ENCODE results near the gene ABCA4.
A peak's percentile ranks its signal among the peaks of the same experiment; 100 is the strongest.

ABCA4 gene

DNA sequence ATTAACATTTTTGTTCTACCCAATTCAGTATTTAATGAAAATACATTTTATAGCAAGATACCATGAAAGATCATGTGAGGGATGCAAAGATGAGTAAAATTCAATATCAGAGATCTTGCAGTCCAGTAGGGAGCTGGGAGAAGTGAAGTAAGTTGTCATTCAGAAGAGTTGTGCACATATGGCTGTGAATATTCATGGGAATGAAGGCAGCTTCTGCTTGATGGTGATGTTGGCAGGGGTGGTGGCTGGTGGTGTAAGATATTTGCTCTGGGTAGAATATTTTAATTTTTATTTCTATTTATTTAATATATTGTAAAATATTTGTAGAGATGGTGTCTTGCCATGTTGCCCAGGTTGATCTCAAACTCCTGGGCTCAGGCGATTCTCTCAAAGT, 139.7 kb downstream of the ABCA4 start:
- Histone ChIP-seq H3K18ac (ENCODE audit: low read length) (no peak overlapping the region), H2BK5ac (ENCODE audit: low read depth, low read length, poor library complexity) (no peak overlapping the region), H2BK120ac (ENCODE audit: insufficient read depth, low read length, poor library complexity) (no peak overlapping the region), H3K79me1 (ENCODE audit: low read length) (peaks cover 17% of the 10 kb centered on the region), H2BK12ac (ENCODE audit: low read length) (no peak overlapping the region), H3K36me3 (ENCODE audit: control insufficient read depth in 1 of 2, insufficient read depth in 2 of 2, low read length in 2 of 2) (no peaks in the 10 kb centered on the region), H2AFZ (ENCODE audit: insufficient read depth, low read length, poor library complexity) (no peak overlapping the region), H3K27ac (ENCODE audit: low read depth, low read length) (peak overlapping the region; percentile 15), H3K4me2 (ENCODE audit: low read length) (no peak overlapping the region), H3K27me3 (ENCODE audit: insufficient read depth, low read length) (no peaks in the 10 kb centered on the region), H3K9ac (ENCODE audit: low read length) (no peak overlapping the region), H3K79me2 (ENCODE audit: control insufficient read depth, insufficient read depth, low read length, poor library complexity) (peaks cover 2% of the 10 kb centered on the region), H3K4me3 (ENCODE audit: low read depth, low read length) (no peak overlapping the region), H3K9me3 (ENCODE audit: insufficient read depth, low read depth, low read length) (no peaks in the 10 kb centered on the region), H4K12ac (ENCODE audit: low read depth, low read length) (no peak overlapping the region), H3K4ac (ENCODE audit: low read depth, low read length) (no peak overlapping the region), H3K23ac (ENCODE audit: low read length) (no peak overlapping the region), H2AK5ac (ENCODE audit: low read length) (no peak overlapping the region), H4K91ac (ENCODE audit: low read depth, low read length) (no peak overlapping the region), H3K14ac (ENCODE audit: low read length) (no peak overlapping the region), H3K4me1 (ENCODE audit: control insufficient read depth in 1 of 2, insufficient read depth in 2 of 2, low read length in 2 of 2) (peaks cover 24 to 37% of the 10 kb centered on the region in 2 experiments), H4K8ac (ENCODE audit: low read depth, low read length) (no peak overlapping the region)
- no peak for DNase-seq
- WGBS (ENCODE audit: extremely low coverage, insufficient coverage, insufficient read length): no CpG with 5 or more reads among the region's 1 CpG

GRCh38 chr1:93980320-93981273, 140.4 kb downstream of the ABCA4 start:
- Histone ChIP-seq H3K4ac (ENCODE audit: low read depth, low read length) (no peak overlapping the region), H4K91ac (ENCODE audit: low read depth, low read length) (peak overlapping the region; percentile 84), H2BK5ac (ENCODE audit: low read depth, low read length, poor library complexity) (peak overlapping the region; percentile 67), H3K4me3 (ENCODE audit: low read depth, low read length) (no peak overlapping the region), H3K79me1 (ENCODE audit: low read length) (peaks cover 19% of the 10 kb centered on the region), H2AK5ac (ENCODE audit: low read length) (peak overlapping the region; percentile 21), H4K12ac (ENCODE audit: low read depth, low read length) (no peak overlapping the region), H3K9ac (ENCODE audit: low read length) (no peak overlapping the region), H3K27me3 (ENCODE audit: insufficient read depth, low read length) (no peaks in the 10 kb centered on the region), H3K27ac (ENCODE audit: low read depth, low read length) (peak overlapping the region; percentile 68), H3K14ac (ENCODE audit: low read length) (peak overlapping the region; percentile 71), H3K79me2 (ENCODE audit: control insufficient read depth, insufficient read depth, low read length, poor library complexity) (peaks cover 2% of the 10 kb centered on the region), H2BK12ac (ENCODE audit: low read length) (peak overlapping the region; percentile 66), H3K36me3 (ENCODE audit: control insufficient read depth in 1 of 2, insufficient read depth in 2 of 2, low read length in 2 of 2) (no peaks in the 10 kb centered on the region), H2AFZ (ENCODE audit: insufficient read depth, low read length, poor library complexity) (peak overlapping the region; percentile 5), H3K18ac (ENCODE audit: low read length) (peak overlapping the region; percentile 21), H3K4me1 (ENCODE audit: control insufficient read depth in 1 of 2, insufficient read depth in 2 of 2, low read length in 2 of 2) (peaks cover 24 to 39% of the 10 kb centered on the region in 2 experiments), H4K8ac (ENCODE audit: low read depth, low read length) (peak overlapping the region; percentile 67), H3K23ac (ENCODE audit: low read length) (no peak overlapping the region), H2BK120ac (ENCODE audit: insufficient read depth, low read length, poor library complexity) (peak overlapping the region; percentile 77), H3K9me3 (ENCODE audit: insufficient read depth, low read depth, low read length) (no peaks in the 10 kb centered on the region), H3K4me2 (ENCODE audit: low read length) (no peak overlapping the region)
- no CpG with 5 or more reads among the region's 10 CpGs for WGBS (ENCODE audit: extremely low coverage, insufficient coverage, insufficient read length)
- DNase-seq: peak in 1 of 2 donors; percentile 30

- Histone ChIP-seq H2BK12ac (ENCODE audit: low read length) (peak overlapping the region; percentile 66), H3K36me3 (ENCODE audit: control insufficient read depth in 1 of 2, insufficient read depth in 2 of 2, low read length in 2 of 2) (no peaks in the 10 kb centered on the region), H4K8ac (ENCODE audit: low read depth, low read length) (peak overlapping the region; percentile 78), H3K79me2 (ENCODE audit: control insufficient read depth, insufficient read depth, low read length, poor library complexity) (peaks cover 2% of the 10 kb centered on the region), H3K4ac (ENCODE audit: low read depth, low read length) (no peak overlapping the region), H3K4me3 (ENCODE audit: low read depth, low read length) (no peak overlapping the region), H3K27ac (ENCODE audit: low read depth, low read length) (peak overlapping the region; percentile 68), H3K79me1 (ENCODE audit: low read length) (peaks cover 19% of the 10 kb centered on the region), H2BK120ac (ENCODE audit: insufficient read depth, low read length, poor library complexity) (peak overlapping the region; percentile 77), H2AK5ac (ENCODE audit: low read length) (peak overlapping the region; percentile 21), H4K12ac (ENCODE audit: low read depth, low read length) (no peak overlapping the region), H3K4me1 (ENCODE audit: control insufficient read depth in 1 of 2, insufficient read depth in 2 of 2, low read length in 2 of 2) (peaks cover 24 to 39% of the 10 kb centered on the region in 2 experiments), H2BK5ac (ENCODE audit: low read depth, low read length, poor library complexity) (peak overlapping the region; percentile 67), H3K9ac (ENCODE audit: low read length) (no peak overlapping the region), H2AFZ (ENCODE audit: insufficient read depth, low read length, poor library complexity) (peak overlapping the region; percentile 5), H3K23ac (ENCODE audit: low read length) (no peak overlapping the region), H3K4me2 (ENCODE audit: low read length) (no peak overlapping the region), H3K18ac (ENCODE audit: low read length) (no peak overlapping the region), H3K9me3 (ENCODE audit: insufficient read depth, low read depth, low read length) (no peaks in the 10 kb centered on the region), H4K91ac (ENCODE audit: low read depth, low read length) (peak overlapping the region; percentile 84), H3K14ac (ENCODE audit: low read length) (peak overlapping the region; percentile 71), H3K27me3 (ENCODE audit: insufficient read depth, low read length) (no peaks in the 10 kb centered on the region)
- no peak for DNase-seq
- WGBS (ENCODE audit: extremely low coverage, insufficient coverage, insufficient read length): no CpG with 5 or more reads among the region's 4 CpGs
These were observed 141.1 kb downstream of the ABCA4 start for GRCh38 chr1:93979718-93980319.

- Histone ChIP-seq H3K4me1 (ENCODE audit: control insufficient read depth in 1 of 2, insufficient read depth in 2 of 2, low read length in 2 of 2) (peaks cover 24 to 39% of the 10 kb centered on the region in 2 experiments), H3K27me3 (ENCODE audit: insufficient read depth, low read length) (no peaks in the 10 kb centered on the region), H3K18ac (ENCODE audit: low read length) (no peak overlapping the region), H3K14ac (ENCODE audit: low read length) (peak overlapping the region; percentile 81), H3K79me2 (ENCODE audit: control insufficient read depth, insufficient read depth, low read length, poor library complexity) (peaks cover 2% of the 10 kb centered on the region), H2AFZ (ENCODE audit: insufficient read depth, low read length, poor library complexity) (no peak overlapping the region), H3K23ac (ENCODE audit: low read length) (no peak overlapping the region), H2BK120ac (ENCODE audit: insufficient read depth, low read length, poor library complexity) (peak overlapping the region; percentile 59), H3K9me3 (ENCODE audit: insufficient read depth, low read depth, low read length) (no peaks in the 10 kb centered on the region), H3K27ac (ENCODE audit: low read depth, low read length) (peak overlapping the region; percentile 91), H4K91ac (ENCODE audit: low read depth, low read length) (peak overlapping the region; percentile 36), H2AK5ac (ENCODE audit: low read length) (no peak overlapping the region), H3K4me3 (ENCODE audit: low read depth, low read length) (no peak overlapping the region), H2BK12ac (ENCODE audit: low read length) (peak overlapping the region; percentile 75), H3K9ac (ENCODE audit: low read length) (no peak overlapping the region), H3K36me3 (ENCODE audit: control insufficient read depth in 1 of 2, insufficient read depth in 2 of 2, low read length in 2 of 2) (no peaks in the 10 kb centered on the region), H3K4me2 (ENCODE audit: low read length) (peak overlapping the region; percentile 1), H3K79me1 (ENCODE audit: low read length) (peaks cover 19% of the 10 kb centered on the region), H4K12ac (ENCODE audit: low read depth, low read length) (no peak overlapping the region), H3K4ac (ENCODE audit: low read depth, low read length) (no peak overlapping the region), H4K8ac (ENCODE audit: low read depth, low read length) (peak overlapping the region; percentile 34), H2BK5ac (ENCODE audit: low read depth, low read length, poor library complexity) (peak overlapping the region; percentile 24)
- WGBS (ENCODE audit: extremely low coverage, insufficient coverage, insufficient read length): no CpG with 5 or more reads among the region's 7 CpGs
- DNase-seq: peak; percentile 88 to 96
These were observed 141.8 kb downstream of the ABCA4 start for GRCh38 chr1:93979040-93979717.
